Rectal smooth muscle tissue (tissue), 1 donor: ENCODE data around the gene TBXAS1.

Experiments
- H3K27ac ChIP-seq: one replicate; pipeline ENCODE4 v1.7.0; 2013; ENCODE audit warnings: low read depth, low read length, inconsistent platforms
- H3K27me3 ChIP-seq: one replicate; pipeline ENCODE4 v1.7.0; 2013; ENCODE audit warnings: low read length; ENCODE audit not compliant: control insufficient read depth, insufficient read depth
- H3K36me3 ChIP-seq: one replicate; pipeline ENCODE4 v1.7.0; 2013; ENCODE audit warnings: low read length; ENCODE audit not compliant: control insufficient read depth, insufficient read depth
- H3K4me1 ChIP-seq: one replicate; pipeline ENCODE4 v1.7.0; 2013; ENCODE audit warnings: low read length; ENCODE audit not compliant: control insufficient read depth, insufficient read depth
- H3K4me3 ChIP-seq: one replicate; pipeline ENCODE4 v1.7.0; 2013; ENCODE audit warnings: low read length
- H3K9ac ChIP-seq: one replicate; pipeline ENCODE4 v1.7.0; 2013; ENCODE audit warnings: low read length

TBXAS1 gene

DNA sequence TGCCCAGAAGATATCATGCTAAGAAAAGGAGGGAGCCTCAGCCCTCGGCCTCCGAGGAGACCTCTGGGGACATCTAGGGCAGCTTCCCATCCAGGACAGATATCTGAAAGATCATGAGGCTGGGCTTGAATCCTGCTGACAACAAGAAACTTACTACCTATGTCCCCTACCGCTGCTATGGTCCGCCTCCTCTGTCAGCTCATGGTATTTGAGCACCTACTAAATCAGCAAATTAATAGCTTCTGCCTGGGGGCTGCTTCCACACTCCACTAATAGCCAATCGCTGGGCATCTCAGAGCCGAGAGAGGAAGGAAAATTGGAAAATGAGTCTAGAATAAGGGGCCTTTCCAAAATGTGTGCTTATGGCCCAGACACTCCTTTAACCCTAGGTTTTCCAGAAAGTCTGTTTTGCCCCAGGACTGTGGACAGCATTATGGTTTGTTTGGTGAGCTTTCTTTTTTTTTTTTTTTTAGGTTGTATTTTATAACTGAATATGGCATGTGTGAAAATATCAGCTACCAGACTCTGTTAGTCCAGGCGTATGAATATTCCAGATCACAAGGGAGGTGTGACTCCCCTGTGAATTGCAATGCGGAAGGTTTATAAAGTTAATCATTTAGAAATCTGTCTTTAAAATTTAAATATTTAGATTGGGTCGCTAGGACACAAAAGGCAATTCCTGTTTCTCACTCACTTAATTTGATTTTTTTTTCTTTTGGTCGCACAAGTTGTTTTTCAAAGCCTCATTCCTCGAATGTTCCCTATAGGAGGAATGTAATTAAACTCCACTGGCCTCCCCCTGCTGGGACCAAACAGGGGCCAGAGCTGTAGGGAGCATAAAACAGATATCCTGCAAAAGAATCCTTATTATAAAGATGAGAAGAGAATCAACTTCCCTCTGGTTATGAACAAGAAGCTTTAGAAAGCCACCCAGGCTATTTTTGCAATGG is 144.3 kb downstream of the TBXAS1 start:
- no peak overlapping the region for H3K9ac ChIP-seq
- H3K36me3 ChIP-seq = no peaks in the 10 kb centered on the region
- H3K27me3 ChIP-seq = no peaks in the 10 kb centered on the region
- no peaks in the 10 kb centered on the region for H3K4me1 ChIP-seq
- no peak overlapping the region for H3K4me3 ChIP-seq
- no peak overlapping the region for H3K27ac ChIP-seq

DNA sequence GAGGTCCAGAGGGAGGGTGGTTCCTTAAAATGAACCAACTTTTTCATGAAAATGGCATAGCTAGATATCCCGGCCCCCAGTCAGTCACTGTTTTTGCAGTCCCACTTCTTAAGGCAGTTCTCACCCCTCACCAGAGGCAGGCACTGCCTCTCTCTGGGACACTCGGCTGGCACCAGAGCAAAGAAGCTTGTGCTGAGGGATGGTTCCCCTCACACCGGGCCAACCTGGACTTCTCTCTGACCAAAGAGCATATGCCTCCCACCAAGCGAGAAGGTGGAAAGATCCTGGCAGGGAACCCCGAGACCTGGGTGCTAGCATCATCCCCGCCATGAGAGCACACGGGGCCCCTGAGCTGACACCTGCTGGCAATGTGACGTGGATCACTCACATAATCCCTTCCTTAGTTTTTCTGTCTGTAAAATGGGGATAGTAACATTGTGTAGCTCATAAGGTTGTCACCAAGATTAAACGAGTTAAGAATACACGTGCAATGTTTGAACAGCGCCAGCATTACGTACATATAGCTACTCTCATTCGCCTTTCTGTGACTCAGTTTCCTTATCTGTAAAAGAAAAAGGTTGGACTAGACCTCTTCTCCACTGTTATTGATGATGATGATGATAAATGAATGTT is 145.2 kb downstream of the TBXAS1 start:
- no peak overlapping the region for H3K4me3 ChIP-seq
- H3K27ac ChIP-seq = no peak overlapping the region
- no peaks in the 10 kb centered on the region for H3K36me3 ChIP-seq
- H3K4me1 ChIP-seq = no peaks in the 10 kb centered on the region
- H3K27me3 ChIP-seq = no peaks in the 10 kb centered on the region
- H3K9ac ChIP-seq = no peak overlapping the region

DNA sequence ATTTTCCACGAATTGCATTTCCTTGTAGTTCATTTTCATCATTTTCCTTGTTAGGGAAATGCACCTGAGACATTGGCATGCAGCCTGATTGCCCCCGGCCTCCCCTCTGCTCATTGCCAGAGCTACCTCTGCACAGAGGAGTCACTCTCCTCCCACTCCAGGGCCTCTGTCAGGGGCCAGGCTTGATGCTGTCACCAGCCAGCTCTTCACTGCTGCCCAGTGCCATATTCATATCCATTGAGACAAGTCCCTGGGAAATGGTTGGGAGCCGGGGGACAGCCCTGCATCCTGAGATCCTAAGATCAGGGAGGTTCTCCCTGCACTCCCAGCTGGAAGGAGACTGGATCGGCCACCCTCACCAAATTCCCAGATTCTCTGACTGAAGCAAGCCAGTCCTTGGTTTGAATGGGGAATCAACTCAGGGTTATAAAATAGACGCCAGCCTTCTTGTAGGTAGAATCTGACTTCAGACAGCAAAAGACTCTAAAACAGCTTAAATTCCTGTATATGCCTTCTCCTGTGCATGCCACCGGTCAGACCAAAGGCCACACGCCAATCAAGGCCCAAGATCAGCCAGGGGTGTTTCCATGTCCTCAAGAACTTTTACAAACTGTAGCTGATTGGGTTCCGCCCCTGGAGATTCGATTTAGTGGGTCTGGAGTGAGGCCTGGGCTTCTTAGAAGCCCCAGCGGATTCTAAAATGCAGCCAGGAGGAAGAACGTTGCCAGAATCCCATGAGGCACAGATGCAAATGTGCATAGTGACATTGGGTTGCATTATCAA is 147.2 kb downstream of the TBXAS1 start:
- no peak overlapping the region for H3K9ac ChIP-seq
- no peaks in the 10 kb centered on the region for H3K4me1 ChIP-seq
- no peaks in the 10 kb centered on the region for H3K36me3 ChIP-seq
- H3K27me3 ChIP-seq = no peaks in the 10 kb centered on the region
- H3K4me3 ChIP-seq = no peak overlapping the region
- H3K27ac ChIP-seq = no peak overlapping the region

DNA sequence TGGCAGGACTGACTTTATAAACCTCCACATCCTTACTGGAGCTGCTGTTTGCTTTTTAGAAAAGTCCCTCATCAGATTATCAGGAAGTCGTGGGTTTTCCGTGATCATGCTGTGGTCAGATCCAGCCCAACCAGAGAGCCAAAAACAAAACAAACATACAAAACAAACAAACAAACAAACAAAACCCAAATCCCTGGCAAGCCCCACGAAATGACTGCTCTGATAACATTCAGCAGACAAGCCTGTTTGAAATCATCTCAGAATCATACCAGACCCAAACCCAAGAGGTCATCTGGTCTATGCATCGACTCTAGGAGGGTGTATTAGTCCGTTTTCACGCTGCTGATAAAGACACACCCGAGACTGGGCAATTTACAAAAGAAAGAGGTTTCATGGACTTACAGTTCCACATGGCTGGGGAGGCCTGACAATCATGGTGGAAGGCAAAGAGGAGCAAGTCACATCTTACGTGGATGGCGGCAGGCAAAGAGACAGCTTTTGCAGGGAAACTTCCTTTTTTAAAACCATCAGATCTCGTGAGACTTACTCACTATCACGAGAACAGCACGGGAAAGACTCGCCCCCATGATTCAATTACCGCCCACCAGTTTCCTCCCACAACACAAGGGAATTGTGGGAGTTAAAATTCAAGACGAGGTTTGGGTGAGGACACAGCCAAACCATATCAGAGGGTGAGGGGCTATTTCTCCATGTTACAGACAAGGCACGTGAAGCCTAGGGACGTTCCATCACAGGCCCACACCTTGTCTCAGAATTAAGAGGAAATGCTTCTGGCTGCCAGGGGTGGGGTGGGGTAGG is 148.0 kb downstream of the TBXAS1 start:
- H3K27me3 ChIP-seq = no peaks in the 10 kb centered on the region
- no peaks in the 10 kb centered on the region for H3K4me1 ChIP-seq
- H3K4me3 ChIP-seq = no peak overlapping the region
- no peaks in the 10 kb centered on the region for H3K36me3 ChIP-seq
- no peak overlapping the region for H3K27ac ChIP-seq
- H3K9ac ChIP-seq = no peak overlapping the region

DNA sequence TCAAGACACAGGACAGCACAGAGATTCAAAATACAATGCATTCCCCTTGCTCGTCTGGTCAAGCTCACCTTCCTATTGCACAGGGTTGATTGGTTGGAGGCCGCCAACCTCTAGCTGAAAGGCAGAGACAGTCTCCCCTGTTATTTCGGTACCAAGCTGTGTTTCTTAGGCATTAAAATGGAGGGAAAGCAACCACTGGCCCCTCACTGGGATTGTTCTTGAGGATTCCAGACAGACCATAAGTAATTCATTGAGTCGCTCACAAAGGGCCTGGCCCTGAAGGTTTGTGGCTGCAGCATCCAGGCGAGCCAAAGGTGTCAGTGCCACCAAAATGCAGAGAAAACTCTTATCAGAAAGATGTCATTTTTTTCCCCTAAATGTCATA is 152.4 kb downstream of the TBXAS1 start:
- Histone ChIP-seq H3K9ac (no peak overlapping the region), H3K4me3 (no peak overlapping the region), H3K27me3 (no peaks in the 10 kb centered on the region), H3K4me1 (no peaks in the 10 kb centered on the region), H3K27ac (no peak overlapping the region), H3K36me3 (no peaks in the 10 kb centered on the region)

DNA sequence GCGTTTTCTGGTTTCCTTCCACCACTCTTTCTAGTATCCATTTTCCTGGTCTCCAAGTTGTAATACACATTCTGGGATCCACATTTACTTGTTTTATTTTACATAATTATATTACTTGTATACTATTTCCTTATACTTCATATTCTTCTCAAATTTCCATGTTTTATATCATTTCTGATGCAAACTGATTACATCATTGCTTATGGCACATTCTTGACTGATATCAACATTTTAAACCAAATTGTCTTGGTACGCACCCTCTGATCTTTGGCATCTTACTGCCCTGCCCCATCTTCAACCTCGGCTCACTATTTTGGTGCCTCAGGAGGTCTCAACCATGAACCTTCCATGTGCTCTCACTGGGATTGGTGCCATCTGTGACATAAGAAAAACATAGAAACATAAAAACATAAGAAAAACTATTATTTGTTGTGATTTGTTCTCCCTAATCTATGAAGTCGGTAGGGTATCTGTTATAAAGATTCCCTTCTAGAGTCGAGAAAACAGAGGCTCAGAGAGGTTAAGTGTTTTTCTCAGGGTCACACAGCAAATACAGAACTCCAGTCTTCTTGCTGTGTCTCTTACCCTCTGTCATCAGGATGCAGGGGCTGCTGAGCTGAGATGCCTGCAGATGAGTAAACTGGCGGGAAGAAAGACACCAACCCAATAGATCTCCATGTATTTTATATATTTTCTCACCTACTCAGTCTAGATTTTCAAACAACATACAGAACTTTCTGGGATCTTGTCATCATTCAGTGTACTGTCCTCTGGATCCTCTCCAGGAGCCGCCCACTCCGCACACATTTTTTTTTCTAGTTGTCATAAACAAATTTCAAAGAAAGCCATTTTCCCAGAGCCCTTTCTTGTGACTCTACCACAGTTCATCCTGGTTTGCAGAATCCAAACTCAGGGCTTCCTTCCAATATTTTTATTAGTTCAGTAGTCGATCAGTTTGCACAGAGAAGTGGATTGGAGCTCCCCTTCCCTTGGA is 154.2 kb downstream of the TBXAS1 start:
- Histone ChIP-seq H3K9ac (no peak overlapping the region), H3K4me3 (no peak overlapping the region), H3K4me1 (no peaks in the 10 kb centered on the region), H3K36me3 (no peaks in the 10 kb centered on the region), H3K27me3 (no peaks in the 10 kb centered on the region), H3K27ac (no peak overlapping the region)

DNA sequence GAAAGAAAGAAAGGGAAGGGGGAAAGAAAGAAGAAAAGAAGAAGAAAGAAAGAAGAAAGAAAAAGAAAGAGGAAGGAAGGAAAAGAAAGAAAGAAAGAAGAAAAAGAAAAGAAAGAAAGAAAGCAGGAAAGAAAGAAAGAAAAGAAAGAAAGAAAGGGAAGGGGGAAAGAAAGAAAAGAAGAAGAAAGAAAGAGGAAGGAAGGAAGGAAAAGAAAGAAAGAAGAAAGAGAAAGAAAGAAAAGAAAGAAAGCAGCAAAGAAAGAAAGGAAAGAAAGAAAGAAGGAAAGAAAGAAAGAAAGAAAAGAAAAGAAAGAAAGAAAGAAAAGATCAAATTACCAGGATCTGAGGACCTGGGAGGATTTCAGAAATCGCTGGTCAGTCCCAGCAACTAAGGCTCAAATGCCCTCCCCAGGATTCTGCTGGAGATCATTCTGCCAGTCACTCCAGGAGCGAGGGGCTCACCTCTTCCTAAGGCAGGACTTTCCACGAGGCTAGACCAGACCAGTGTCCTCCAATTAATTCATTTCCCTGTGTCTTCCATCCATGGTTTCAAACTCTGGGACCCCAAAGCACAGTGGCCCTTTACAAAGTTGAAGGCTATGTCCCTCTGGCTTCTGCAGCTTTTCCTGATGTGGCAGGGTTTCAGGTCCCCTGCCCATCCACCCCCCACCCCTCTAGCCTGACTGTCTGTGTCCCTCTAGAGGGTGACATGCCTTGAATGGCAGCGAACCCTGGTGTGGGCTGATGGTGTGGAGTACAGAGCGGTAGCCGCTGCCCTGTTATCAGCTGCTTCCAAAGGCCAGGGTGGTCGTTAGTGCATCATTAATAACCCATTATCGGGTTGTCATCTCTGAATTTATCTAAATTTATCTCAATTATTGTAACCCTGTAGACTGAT is 155.8 kb downstream of the TBXAS1 start:
- Histone ChIP-seq H3K4me3 (no peak overlapping the region), H3K27ac (no peak overlapping the region), H3K4me1 (no peaks in the 10 kb centered on the region), H3K36me3 (no peaks in the 10 kb centered on the region), H3K27me3 (no peaks in the 10 kb centered on the region), H3K9ac (no peak overlapping the region)

DNA sequence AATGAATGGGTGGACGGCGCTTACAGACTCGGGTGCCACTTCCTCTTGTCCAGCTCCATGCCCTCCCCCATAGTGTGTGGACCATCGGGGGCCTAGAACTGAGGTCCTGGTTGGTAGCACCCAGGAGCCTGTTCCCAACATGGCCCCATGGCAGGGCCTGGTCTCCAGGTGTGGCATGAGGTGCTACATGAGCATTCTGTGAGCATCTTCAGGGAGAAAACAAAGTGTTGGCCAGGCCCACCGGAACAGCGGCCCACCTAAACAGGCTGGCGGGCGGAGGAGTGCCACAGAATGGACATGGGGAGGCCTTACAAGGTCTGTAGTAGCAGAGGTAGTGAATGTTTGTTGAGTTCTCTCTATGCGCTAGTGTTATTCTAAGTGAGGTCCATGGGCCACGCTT is 156.7 kb downstream of the TBXAS1 start:
- no peaks in the 10 kb centered on the region for H3K4me1 ChIP-seq
- no peaks in the 10 kb centered on the region for H3K27me3 ChIP-seq
- no peak overlapping the region for H3K4me3 ChIP-seq
- H3K9ac ChIP-seq = no peak overlapping the region
- H3K27ac ChIP-seq = no peak overlapping the region
- H3K36me3 ChIP-seq = no peaks in the 10 kb centered on the region

DNA sequence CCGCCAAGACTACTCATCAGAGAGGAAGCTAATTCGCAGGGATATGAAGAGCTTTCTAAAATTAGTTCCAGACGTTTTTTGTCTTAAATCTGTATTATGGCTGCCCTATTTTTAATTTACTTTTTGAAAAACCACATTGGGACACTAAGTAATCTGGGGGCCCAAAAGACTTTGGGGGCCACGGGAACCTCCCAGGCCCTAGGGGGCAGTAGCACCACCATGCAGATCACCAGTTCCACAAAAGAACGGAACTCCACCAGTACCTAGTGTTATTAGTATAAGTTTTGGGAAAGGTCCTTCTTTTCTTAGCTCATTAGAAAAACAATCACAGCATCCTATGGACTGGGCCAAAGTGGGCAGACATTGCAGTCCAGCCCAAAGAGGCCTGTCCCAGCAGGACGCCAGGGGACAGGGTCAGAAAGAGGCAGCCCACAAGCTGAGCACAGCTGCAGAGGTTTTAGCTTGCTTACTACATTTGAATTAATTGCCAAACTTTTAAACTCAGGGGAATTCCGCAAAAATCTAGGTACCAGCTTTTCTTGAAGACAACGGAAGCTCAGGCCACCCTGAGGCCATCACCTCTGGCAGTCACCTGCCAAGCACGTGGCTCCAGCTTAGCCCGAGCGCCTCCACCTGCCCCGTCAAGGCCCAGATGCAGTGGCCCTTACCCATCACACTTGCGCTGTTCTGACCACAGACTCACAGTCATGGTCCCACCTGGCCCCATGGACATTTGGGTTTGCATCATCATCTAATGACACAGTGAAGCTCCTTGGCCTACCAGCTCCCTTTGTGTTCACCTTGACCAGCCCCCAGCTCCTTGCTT is 158.8 kb downstream of the TBXAS1 start:
- H3K9ac ChIP-seq = no peak overlapping the region
- H3K27me3 ChIP-seq = no peaks in the 10 kb centered on the region
- no peaks in the 10 kb centered on the region for H3K4me1 ChIP-seq
- no peak overlapping the region for H3K4me3 ChIP-seq
- H3K27ac ChIP-seq = no peak overlapping the region
- H3K36me3 ChIP-seq = no peaks in the 10 kb centered on the region
